Fibroblast of villous mesenchyme (primary cell): ENCODE data around the gene STAG3. TPM values are rescaled to one million over a fixed set of nuclear protein-coding genes. Genes with fewer than 3 reads are reported as not detected.
A peak's percentile ranks its signal among the peaks of the same experiment; 100 is the strongest.
"Not testable (repeated sequence)": the region's sequence is repeated elsewhere in the genome, so short reads cannot be mapped to it uniquely, and the experiment has no call there.

ENCODE experiments used
- DNase-seq: peaks from one replicate; pipeline ENCODE4 v3.0.0-alpha.2; 2010; ENCODE audit warnings: low read depth
- H3K4me3 ChIP-seq: 2 replicates; pipeline ENCODE4 v1.5.1; 2011; ENCODE audit warnings: low read depth, mild to moderate bottlenecking, low read length
- CTCF ChIP-seq: IDR thresholded peaks from 2 replicates; pipeline ENCODE4 v1.5.1; 2012; ENCODE audit warnings: low read depth, mild to moderate bottlenecking, low read length; ENCODE audit not compliant: insufficient read depth
- total RNA-seq: library from RNA; depleted of rRNA; stranded (reverse); fragments of >200 nt; gene quantifications from 2 replicates; pipeline ENCODE4 v1.2.3, GENCODE V29; 2012

STAG3 gene
- total RNA-seq, 1 donor, result under 0.01 TPM

DNA sequence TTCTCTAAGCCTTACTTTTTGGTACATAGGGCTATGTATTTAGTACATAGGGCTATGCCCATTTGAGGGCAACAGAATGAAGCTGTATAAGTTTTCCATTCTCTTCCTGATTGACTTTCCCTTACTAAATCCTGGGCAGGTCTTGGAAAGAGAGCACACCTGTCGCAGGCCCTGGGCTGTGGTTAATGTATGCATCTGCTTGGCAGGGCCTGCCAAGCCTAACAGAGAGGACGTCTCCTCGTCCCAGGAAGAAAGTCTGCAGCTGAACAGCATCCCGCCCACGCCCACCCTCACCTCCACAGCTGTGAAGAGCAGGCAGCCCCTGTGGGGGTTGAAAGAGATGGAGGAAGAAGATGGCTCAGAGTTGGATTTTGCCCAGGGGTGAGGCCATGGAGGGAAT lies 33.1 kb downstream of the STAG3 start:
- no peak overlapping the region for H3K4me3 ChIP-seq
- no peak for TF ChIP-seq CTCF
- DNase-seq, result no peak

DNA sequence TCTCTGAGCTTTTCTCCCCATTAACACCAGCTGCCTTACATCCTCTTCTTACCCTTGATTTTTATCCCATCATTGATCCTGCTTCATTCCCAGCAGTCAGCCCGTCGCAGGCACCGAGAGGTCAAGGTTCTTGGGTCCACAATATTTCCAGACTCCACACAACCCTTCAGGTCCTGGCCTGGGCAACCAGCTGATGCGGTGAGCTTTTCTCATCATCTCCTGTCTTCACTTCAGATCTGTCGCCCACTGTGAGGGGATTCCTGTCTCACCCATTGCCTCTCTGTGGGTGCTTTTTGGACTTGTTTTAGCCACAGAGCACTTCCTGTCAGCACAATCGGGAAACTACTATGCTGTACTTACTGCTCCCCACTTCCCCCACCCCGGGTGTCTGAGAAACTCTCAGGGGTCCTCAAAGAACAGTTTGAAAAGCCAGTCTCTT lies 33.6 kb downstream of the STAG3 start:
- TF ChIP-seq CTCF, result no peak
- DNase-seq, result no peak
- no peak overlapping the region for H3K4me3 ChIP-seq

DNA sequence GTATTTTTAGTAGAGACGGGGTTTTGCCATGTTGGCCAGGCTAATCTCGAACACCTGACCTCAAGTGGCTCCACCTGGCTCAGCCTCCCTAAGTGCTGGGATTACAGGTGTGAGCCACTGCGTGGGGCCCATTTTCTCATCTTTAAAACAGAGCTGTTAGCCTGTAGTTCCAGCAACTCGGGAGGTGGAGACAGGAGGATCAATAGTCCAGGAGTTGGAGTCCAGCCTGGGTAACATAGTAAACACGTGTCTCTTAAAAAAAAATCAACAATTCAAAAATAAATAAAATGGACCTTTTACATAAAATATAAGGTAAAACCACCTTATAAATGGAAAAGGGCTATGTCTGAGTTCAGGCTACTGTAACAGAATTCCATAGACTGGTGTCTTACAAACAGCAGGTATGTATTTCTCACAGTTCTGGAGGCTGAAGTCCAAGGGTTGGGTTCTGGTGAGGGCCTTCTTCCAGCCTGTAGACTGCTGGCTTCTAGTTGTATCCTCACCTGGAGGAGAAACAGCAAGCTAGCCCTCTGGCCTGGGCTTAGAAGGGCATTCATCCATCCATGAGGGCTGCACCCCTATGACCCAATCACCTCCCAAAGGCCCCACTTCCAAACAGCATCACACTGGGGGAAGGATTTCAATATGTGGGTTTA lies 35.0 kb downstream of the STAG3 start:
- no peak overlapping the region for H3K4me3 ChIP-seq
- TF ChIP-seq CTCF, result no peak

DNA sequence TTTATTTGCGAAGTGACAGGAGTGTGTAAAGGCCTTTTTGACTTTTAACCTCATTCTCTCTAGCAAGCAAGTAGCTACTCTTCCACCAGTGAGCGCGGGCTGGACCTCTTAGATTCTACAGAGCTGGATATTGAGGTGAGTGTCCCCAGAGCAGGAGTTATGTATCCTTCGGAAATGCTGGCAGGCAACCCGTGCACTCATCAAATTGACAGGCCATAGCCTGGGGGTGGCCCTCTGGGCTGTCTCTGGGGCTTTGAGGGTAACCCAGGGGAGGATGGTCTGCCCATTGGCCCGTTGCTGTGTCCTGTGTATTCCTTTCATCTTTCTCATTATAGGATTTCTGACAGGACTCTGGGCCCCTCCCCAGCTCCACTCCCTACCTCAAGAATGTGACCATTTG lies 36.0 kb downstream of the STAG3 start:
- no peak overlapping the region for H3K4me3 ChIP-seq
- no peak for TF ChIP-seq CTCF
- DNase-seq, result no peak

More for the DNA sequence above, 35.0 kb downstream of the STAG3 start:
- DNase-seq, result no peak

- not testable (repeated sequence) for DNase-seq, H3K4me3 ChIP-seq
These were observed 36.6 kb downstream of the STAG3 start for GRCh38 chr7:100214356-100214755.

GRCh38 chr7:100215895-100216294 lies 38.2 kb downstream of the STAG3 start:
- no peak overlapping the region for H3K4me3 ChIP-seq
- peak; percentile 3 for DNase-seq
- no peak for TF ChIP-seq CTCF

GRCh38 chr7:100217934-100218333 lies 40.2 kb downstream of the STAG3 start:
- peak; percentile 43 for TF ChIP-seq CTCF
- DNase-seq, H3K4me3 ChIP-seq: not testable (repeated sequence)
